B cell (primary cell): ENCODE data around the gene PITPNM3.

ENCODE experiments used
- CTCF ChIP-seq: fragments of 200-600 bp; IDR thresholded peaks from one replicate; pipeline ENCODE4 v1.8.0; 2022; ENCODE audit warnings: antibody characterized with exemption, mild to moderate bottlenecking
- EZH2 ChIP-seq: IDR thresholded peaks from 2 replicates; pipeline ENCODE4 v1.6.1; 2012; ENCODE audit warnings: borderline replicate concordance, low read depth, mild to moderate bottlenecking, moderate library complexity, low read length; ENCODE audit not compliant: insufficient read depth, poor library complexity, severe bottlenecking

- TF ChIP-seq CTCF (no peak), EZH2 (no peak)
Observed at GRCh38 chr17:6483507-6483906, 72.8 kb downstream of the PITPNM3 start.
